Stimulated activated CD8-positive, alpha-beta memory T cell treated with anti-CD3 and anti-CD28 coated beads, Interleukin-4, amount 100 ng/mL, for 4 hours (primary cell): Measurements from ENCODE around the gene LAMA3.

ENCODE experiments used
- DNase-seq, 2 donors: peaks; one replicate each; pipeline ENCODE4 v3.0.0-alpha.2; 2020; ENCODE audit warnings: low read depth in 2 of 2, low spot score in 1 of 2

LAMA3 gene

GRCh38 chr18:23990474-23991410 lies 301.5 kb downstream of the LAMA3 start:
- no peak for DNase-seq

DNA sequence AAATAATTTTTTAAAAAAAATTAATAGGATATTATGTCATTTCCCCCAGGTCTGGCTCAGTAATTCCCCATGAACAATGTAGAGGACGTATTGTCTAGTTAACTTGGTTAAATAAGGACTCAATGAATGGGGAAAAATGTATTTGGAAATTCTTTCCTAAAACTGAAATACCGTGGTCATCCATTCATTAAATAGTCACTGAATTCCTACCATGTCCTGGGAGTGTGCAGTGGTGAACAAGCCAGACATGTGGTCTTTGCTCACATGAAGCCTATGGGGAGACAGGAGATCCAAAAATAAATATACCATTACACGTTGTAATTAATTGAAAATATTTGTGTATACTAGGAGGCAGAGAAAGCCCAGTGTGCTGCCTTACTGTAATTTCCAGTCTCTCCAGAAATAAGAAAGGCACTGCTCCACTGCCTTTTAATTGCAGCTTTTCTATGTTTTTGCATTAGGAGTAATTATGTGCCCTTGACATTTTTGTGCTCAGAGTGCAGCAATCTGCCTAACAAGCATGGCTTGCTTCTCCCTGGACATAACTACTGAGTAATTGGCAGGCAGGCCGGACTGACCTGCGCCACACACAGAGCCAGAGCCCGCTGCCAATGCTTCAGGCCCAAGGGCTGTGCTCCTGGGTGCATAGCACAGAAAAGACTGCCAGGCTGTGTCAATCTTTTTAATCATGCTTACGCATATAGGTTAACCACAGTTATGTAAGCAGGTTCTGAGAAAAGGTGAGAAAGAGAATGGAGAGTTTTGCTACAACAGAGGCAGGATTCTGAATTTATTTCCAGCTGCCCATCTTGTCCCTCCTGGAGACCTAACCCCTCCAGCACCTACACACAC lies 303.1 kb downstream of the LAMA3 start:
- DNase-seq, result no peak

DNA sequence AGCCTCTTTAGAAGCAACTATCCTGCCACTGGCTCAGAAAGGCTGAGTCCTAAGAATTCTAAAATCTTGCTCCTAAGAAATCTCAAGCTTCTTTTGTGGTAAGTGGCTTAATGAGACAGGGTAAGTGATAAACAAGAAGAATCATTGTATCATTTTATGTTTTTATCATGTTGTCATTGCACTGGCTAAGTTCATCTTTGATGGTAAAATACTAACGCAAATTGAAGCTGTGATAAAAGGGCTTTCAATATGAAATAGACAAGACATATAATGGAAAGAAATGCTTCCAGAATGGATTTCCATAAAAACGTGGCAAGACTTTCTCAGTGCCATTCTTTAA lies 303.7 kb downstream of the LAMA3 start:
- no peak for DNase-seq

GRCh38 chr18:23994361-23994902 lies 305.2 kb downstream of the LAMA3 start:
- DNase-seq, result no peak

DNA sequence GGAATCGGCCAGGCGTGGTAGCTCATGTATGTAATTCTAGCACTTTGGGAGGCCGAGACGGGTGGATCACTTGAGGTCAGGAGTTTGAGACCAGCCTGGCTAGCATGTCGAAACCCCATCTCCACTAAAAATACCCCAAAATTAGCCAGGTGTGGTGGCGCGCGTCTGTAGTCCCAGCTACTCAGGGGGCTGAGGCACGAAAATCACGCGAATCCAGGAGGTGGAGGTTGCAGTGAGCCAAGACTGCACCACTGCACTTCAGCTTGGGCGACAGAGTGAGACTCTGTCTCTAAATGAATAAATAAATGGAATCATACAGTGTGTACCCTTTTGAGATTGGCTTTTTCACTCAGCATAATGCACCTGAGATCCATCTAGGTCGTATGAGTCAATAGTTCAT lies 305.9 kb downstream of the LAMA3 start:
- no peak for DNase-seq

GRCh38 chr18:23998018-23998417 lies 308.8 kb downstream of the LAMA3 start:
- DNase-seq, result no peak

DNA sequence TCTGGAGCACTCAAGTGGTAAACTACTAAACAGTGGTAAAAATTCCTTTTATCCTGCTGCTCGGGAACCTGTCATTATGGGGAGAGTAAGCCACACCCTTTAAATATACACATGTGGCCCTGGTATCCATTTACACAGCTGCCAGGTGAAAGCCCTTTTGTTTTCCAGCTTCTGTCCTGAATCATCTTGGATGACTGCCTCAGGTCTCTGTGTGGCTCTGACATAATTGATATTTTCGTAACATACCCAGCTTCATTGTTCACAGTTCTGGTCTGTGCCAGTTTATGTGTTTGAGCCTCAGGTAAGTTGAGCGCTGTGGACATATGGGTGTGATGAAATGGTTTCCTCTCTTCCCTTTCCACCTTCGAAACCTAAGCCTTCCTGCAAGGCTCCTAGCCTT lies 309.6 kb downstream of the LAMA3 start:
- no peak for DNase-seq

GRCh38 chr18:24000613-24001490 lies 311.6 kb downstream of the LAMA3 start:
- no peak for DNase-seq

DNA sequence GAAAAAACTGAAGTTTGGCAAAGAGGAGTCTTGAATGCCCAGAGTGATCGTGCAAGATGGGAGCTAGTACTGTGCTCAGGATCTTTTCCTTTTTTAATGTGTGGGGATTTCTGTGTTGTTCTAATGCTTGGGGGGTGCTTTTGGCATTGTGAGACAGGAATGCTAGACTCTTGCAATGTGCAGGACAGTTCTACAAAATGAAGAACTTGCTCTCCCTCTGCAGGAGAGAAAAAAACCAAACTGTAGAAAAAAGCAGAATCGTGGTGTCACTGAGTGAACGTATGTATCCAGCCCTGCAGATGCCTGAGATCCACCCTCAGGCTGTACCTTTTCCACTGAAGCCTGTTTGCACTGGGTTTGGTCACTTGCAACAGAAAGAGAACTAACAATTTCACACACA lies 313.2 kb downstream of the LAMA3 start:
- DNase-seq, result no peak

DNA sequence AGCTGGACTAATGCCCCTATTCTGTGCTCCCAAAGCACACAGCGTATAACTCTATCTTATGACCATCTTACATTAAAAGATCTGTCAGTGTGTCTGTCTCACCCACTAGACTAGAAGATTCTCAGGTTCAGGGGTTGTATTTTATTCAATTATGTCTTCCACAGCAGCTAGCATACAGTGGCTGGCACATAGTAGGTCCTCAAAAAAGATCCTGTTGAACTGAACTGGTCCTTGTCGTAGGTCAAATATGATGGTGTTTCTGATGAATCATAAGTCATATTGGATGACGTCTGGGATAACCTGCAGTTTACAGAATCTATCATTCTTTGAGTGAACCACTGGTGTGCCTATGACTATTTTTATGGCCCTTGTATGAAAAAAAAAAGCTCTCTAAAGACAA lies 314.0 kb downstream of the LAMA3 start:
- no peak for DNase-seq

GRCh38 chr18:24003903-24004640 lies 314.8 kb downstream of the LAMA3 start:
- DNase-seq, result no peak
